GM18858 (cell line): ENCODE data around the gene NME9.

Experiments used
- ATAC-seq: cut with Tn5 transposase; IDR thresholded peaks from one replicate; pipeline ENCODE4 v1.9.1; 2021; ENCODE audit not compliant: unreplicated experiment

Gene NME9

DNA sequence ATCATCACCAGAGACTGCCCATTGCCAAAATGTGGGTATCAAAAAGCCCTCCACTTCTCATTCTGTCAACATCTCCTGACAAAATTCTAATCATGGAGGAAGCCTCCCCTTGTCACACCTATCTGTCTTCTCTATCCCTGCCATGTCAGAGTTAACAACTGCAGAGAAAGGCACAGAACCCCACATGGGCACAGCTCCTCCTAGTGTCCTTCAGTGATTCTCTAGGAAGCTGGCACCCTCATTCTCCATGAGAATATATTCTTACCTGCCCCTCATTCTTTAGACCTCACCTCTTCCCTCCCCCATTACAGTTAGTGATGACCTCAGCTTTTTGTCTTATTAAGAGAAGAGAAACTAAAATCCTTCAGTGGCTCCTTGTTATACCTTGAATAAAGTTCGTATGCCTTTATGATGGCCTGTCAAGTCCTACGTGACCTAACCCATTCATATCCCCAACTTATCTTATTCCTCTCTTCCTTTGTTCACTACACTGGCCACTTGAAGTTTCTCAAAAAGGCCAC is 44.6 kb downstream of the NME9 start:
- no peak for ATAC-seq

DNA sequence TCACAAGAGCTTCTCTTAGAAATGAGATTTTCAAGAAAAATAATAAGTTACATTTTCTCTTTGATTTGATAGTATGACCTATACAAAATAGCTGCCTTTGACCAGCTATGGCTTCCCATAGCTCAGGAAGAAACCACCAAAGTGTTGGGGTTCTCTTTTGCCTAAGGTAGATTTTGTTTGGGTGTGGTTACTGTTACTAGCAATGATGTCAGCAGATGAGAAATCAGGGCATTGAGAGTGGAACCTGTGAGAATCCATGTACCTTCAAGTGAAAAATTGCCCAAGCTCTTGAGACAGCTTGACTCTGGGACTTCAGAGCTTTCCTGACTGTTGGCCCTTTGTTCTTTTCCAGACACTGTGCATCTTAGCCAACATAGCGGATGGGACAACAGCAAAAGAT is 45.6 kb downstream of the NME9 start:
- no peak for ATAC-seq

DNA sequence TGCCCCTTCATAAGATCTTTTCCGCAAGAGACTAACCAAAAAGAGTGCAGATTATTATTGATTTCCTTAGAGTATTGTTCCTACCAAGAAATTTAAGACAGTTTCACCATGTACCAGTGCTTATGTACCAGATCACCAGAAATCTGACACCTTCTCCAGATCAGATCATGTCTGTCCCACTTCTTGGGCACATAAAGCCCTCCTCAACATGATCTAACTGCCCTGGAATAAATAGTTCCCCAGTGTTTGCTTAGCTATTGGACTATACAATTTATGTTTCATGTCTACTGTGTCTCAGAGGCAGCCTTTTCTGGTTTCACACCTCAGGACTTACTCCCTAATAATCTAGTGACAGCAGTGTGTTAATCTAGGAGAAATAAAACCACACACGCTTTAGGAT is 46.8 kb downstream of the NME9 start:
- ATAC-seq, result no peak

DNA sequence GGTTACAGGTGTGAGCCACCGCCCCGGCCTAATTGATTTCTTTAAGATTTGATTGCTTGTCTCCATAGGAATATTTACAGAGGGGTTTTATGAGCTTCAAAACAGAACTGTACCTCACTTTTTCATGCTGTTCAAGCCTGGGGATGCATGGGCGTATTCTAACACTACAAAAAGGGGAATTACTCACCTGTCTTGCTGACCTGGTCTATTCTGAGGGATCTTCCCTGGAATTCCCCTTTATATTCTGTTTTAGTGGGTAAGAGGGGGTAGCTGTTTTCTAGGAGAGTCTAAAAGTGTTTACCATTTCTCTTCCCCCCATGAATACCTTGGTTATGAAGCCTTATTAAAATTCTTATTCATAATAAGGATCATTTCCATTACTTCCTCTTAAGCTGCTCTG is 48.1 kb downstream of the NME9 start:
- no peak for ATAC-seq

- peak; percentile 66 for ATAC-seq
Measured at GRCh38 chr3:138271189-138271794, 58.4 kb downstream of the NME9 start.

- no peak for ATAC-seq
Measured at GRCh38 chr3:138270245-138270644, 59.4 kb downstream of the NME9 start.

- no peak for ATAC-seq
Measured at GRCh38 chr3:138267083-138267482, 62.6 kb downstream of the NME9 start.

- no peak for ATAC-seq
Measured at GRCh38 chr3:138265745-138266144, 63.9 kb downstream of the NME9 start.

DNA sequence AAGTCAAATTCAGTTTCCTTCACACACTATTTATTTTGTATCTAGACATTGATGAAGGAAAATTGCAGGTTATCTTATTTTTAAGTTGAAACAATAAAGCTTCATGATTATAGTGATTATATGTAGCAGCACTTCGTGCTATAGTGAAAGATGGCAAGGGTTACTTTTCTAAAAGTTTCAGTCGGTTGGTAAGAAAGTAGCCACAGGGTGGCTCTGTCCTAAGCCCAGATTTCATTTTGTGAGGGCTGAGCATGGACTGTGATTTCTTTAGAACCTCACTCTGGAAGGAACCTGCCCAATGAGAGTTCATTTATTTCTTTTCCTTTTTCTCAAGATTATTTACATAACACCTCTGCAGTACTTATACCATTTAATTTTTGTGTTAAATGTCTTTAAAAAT is 66.5 kb downstream of the NME9 start:
- no peak for ATAC-seq

GRCh38 chr3:138260611-138261010 is 69.0 kb downstream of the NME9 start:
- ATAC-seq, result no peak

GRCh38 chr3:138259126-138259525 is 70.5 kb downstream of the NME9 start:
- ATAC-seq, result no peak

GRCh38 chr3:138257986-138258385 is 71.7 kb downstream of the NME9 start:
- ATAC-seq, result no peak

DNA sequence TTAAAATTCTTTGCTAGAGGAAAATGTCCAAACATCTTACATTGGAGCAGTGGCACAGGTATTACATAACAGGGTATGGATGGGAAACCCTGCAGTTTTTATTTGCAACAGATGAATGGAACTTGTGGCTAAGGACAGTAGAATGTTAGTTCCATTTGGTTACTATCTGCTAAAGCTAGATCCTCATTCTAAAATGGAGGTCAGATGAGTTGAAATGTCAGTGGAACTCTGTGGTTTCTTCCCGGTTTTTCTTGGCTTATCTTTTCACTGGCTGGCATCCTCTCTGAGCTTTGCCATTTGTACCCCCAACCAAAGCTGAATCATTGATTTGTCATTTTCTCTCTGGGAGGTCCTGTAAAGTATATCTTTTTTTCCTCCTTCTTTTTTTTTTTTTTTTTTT is 73.6 kb downstream of the NME9 start:
- ATAC-seq, result no peak

DNA sequence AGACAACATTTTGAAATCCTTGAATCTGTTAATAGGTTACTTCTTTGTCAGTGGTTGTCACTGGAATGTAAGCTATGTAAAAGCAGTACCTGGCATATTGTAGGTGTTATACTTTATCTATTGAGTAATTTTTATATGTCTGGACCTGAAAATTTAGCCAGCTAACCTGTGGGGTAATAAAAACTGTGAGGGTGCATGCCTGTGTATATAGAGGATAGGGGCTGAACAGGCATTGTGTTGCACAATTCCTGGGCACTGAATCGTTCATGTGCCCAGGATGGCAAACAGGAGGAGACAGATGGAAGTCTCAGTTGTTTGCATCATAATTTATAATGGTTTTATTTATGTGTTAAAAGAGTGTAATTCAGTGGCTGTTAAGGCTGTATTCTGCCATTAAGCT is 75.4 kb downstream of the NME9 start:
- ATAC-seq, result no peak

DNA sequence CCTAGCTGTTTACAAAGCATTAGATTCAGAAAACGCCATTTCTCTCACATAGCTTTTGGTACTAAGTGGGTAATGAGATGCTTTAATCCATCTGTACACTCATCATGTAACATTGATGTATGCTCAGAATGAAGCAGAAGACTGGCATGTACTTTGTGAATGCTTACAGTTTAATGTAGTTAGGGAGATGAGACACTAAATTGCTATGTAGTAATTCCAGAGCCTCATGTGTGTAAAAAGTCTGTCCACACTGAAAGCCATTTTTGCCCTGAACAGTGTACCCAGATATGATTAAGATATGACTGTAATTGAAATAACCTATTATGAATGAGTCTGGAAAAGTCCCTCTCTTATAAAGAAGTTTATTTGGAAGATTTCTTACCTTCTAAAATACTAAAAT is 76.0 kb downstream of the NME9 start:
- no peak for ATAC-seq
